Prostate gland (tissue), 2 donors: ENCODE measurements around the gene B4GALNT3.

Source experiments
- POLR2A ChIP-seq: fragments of 450-650 bp; IDR thresholded peaks from one replicate; pipeline ENCODE4 v1.6.1; 2016; ENCODE audit warnings: antibody characterized with exemption, mild to moderate bottlenecking
- POLR2AphosphoS5 ChIP-seq: sonication (generic); formaldehyde crosslinking; IDR thresholded peaks from one replicate; pipeline ENCODE4 v1.6.1; 2017; ENCODE audit warnings: antibody characterized with exemption
- TF ChIP-seq, protein P1 (sequence below), 4 experiments: fragments of 200-600 bp in 2 of 4; fragments of 450-650 bp in 2 of 4; sonication (generic) in 2 of 4; IDR thresholded peaks; 1 replicate in 3 of 4; 2 replicates in 1 of 4; pipeline ENCODE4 v1.5.1; 2016 to 2019; ENCODE audit warnings: antibody characterized with exemption in 4 of 4, mild to moderate bottlenecking in 2 of 4, moderate library complexity in 2 of 4

DNA sequence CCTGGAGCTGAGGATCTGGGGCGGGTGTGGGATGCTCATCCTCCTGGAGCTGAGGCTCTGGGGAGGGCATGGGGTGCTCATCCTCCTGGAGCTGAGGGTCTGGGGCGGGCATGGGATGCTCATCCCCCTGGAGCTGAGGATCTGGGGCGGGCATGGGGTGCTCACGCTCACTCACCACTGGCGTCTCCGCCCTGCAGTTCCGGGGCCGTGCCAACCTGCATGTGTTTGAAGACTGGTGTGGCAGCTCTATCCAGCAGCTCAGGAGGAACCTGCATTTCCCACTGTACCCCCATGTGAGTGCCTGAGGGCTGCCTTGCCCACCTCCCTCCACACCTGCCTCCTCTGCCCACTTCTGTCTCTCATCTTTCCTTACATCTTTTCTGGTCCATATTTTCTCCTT is 84.4 kb downstream of the B4GALNT3 start:
- TF ChIP-seq, protein P1, sequence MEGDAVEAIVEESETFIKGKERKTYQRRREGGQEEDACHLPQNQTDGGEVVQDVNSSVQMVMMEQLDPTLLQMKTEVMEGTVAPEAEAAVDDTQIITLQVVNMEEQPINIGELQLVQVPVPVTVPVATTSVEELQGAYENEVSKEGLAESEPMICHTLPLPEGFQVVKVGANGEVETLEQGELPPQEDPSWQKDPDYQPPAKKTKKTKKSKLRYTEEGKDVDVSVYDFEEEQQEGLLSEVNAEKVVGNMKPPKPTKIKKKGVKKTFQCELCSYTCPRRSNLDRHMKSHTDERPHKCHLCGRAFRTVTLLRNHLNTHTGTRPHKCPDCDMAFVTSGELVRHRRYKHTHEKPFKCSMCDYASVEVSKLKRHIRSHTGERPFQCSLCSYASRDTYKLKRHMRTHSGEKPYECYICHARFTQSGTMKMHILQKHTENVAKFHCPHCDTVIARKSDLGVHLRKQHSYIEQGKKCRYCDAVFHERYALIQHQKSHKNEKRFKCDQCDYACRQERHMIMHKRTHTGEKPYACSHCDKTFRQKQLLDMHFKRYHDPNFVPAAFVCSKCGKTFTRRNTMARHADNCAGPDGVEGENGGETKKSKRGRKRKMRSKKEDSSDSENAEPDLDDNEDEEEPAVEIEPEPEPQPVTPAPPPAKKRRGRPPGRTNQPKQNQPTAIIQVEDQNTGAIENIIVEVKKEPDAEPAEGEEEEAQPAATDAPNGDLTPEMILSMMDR (IDR thresholded peaks at IDR 0.05): no peak
- no peak for TF ChIP-seq POLR2A
- TF ChIP-seq POLR2AphosphoS5: no peak
